A673 (cell line): ENCODE results near the gene FOXQ1. TPM values are rescaled to one million over a fixed set of nuclear protein-coding genes. Genes with fewer than 3 reads are reported as not detected.

ENCODE experiments used
- BruUV-seq: library from RNA; stranded (reverse); fragments of 400-500 nt; replicated peaks from 2 replicates; lab custom pipeline; 2021; lab: Mats Ljungman, UMichigan
- CTCF ChIA-PET: fragments of 300-600 bp; sonication (Branson Sonifier 250); formaldehyde crosslinking; loops from one replicate; lab custom pipeline; 2022; ENCODE audit warnings: antibody characterized with exemption; lab: Charles Lee
- POLR2A ChIA-PET: fragments of 300-600 bp; sonication (Branson Sonifier 250); formaldehyde crosslinking; loops from one replicate; lab custom pipeline; 2022; ENCODE audit warnings: antibody characterized with exemption; ENCODE audit not compliant: low non-redundant PET; lab: Charles Lee
- DNase-seq: peaks from one replicate; pipeline ENCODE4 v3.0.0-alpha.2; 2015; ENCODE audit warnings: low spot score
- H3K27ac ChIP-seq: fragments of 200-600 bp; sonication (generic); 2 replicates; pipeline ENCODE4 v1.5.1; 2016; ENCODE audit warnings: mixed run types, low read depth, mild to moderate bottlenecking, mixed read lengths, antibody characterized with exemption, low read length; ENCODE audit not compliant: poor library complexity, severe bottlenecking
- H3K27me3 ChIP-seq: fragments of 200-600 bp; sonication (generic); replicated peaks from 2 replicates; pipeline ENCODE4 v1.6.1; 2017; ENCODE audit warnings: mixed run types, low read depth, mild to moderate bottlenecking, mixed read lengths, antibody characterized with exemption, low read length; ENCODE audit not compliant: insufficient read depth, poor library complexity
- H3K36me3 ChIP-seq: fragments of 200-600 bp; sonication (generic); 2 replicates; pipeline ENCODE4 v1.6.1; 2016; ENCODE audit warnings: mixed run types, mild to moderate bottlenecking, mixed read lengths, antibody characterized with exemption, low read length; ENCODE audit not compliant: insufficient read depth, poor library complexity, severe bottlenecking
- H3K4me1 ChIP-seq: fragments of 200-600 bp; sonication (generic); 2 replicates; pipeline ENCODE4 v1.6.1; 2017; ENCODE audit warnings: mixed run types, mild to moderate bottlenecking, mixed read lengths, antibody characterized with exemption, low read length; ENCODE audit not compliant: insufficient read depth, poor library complexity, severe bottlenecking
- H3K4me3 ChIP-seq: fragments of 200-600 bp; sonication (generic); 2 replicates; pipeline ENCODE4 v1.5.1; 2016; ENCODE audit warnings: low read depth, mixed run types, mild to moderate bottlenecking, mixed read lengths, low read length; ENCODE audit not compliant: poor library complexity, severe bottlenecking
- H3K9me3 ChIP-seq: fragments of 200-600 bp; sonication (generic); 2 replicates; pipeline ENCODE4 v1.6.1; 2016; ENCODE audit warnings: mixed run types, low read depth, mild to moderate bottlenecking, mixed read lengths, antibody characterized with exemption, low read length; ENCODE audit not compliant: poor library complexity, severe bottlenecking
- EZH2 ChIP-seq: fragments of 200-600 bp; sonication (generic); IDR thresholded peaks from 2 replicates; pipeline ENCODE4 v1.6.1; 2017; ENCODE audit warnings: borderline replicate concordance, low read depth, mild to moderate bottlenecking, mixed read lengths, antibody characterized with exemption, low read length; ENCODE audit not compliant: poor library complexity, severe bottlenecking
- intact Hi-C: fragments of 100-400 bp; cut with micrococcal nuclease; formaldehyde crosslinking; loops from one replicate; pipeline ENCODE4 v1.10.0; 2022; ENCODE audit not compliant: unreplicated experiment
- total RNA-seq: library from RNA; stranded (reverse); gene quantifications from 2 replicates; pipeline ENCODE4 v1.2.3, GENCODE V29; 2021
- TF ChIP-seq, protein P1 (sequence below): fragments of 300-800, 200-600 bp; sonication (generic); conservative IDR thresholded peaks from 2 replicates; pipeline ENCODE4 v1.5.1; 2017; ENCODE audit warnings: low read depth, mild to moderate bottlenecking, antibody characterized with exemption, low read length, moderate library complexity, mixed read lengths

FOXQ1 gene
- total RNA-seq, 1 experiment from 2014 or later: not detected

DNA sequence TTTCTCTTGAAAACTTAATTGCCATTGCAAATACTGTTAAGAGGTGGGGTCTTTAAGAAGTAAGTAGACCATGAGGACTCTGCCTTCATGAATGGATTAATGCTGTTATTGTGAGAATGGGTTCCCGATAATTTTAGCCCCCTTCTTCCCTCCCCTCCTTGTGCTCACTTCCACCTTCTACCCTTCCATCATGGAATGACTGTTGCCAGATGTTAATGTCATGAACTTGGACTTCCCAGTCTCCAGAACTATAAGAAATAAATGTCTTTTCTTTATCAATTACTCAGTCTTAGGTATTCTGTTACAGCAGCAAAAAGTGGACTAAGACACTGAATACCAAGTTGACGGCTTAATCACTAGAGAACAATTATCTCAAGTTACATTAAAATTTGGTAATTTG lies 5.8 kb upstream of the FOXQ1 start:
- peaks cover 65% of the 10 kb centered on the region for H3K27me3 ChIP-seq
- no TSS peak for BruUV-seq

DNA sequence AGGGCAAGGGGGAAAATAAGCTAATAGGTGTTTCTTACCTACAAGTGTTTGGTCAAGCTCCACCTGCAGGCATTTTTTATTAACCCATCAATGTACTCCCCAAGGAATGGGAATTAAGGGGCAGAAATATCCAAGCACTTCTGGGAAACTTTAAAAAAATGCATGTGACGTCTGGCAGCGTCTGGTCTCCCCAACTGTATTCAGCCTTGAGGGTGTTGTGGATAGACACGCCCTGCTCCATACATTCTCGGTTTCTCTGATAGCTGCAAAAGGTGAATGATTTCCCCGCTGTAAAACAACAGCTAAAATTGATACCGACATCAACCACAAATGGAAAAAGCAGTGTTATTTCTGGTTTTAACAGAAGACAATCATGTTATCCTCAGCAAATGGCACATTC lies 2.5 kb upstream of the FOXQ1 start:
- CTCF ChIA-PET: no interaction called here
- no peak for DNase-seq
- Histone ChIP-seq H3K36me3 (no peaks in the 10 kb centered on the region), H3K27ac (no peak overlapping the region), H3K4me1 (peaks cover 9% of the 10 kb centered on the region), H3K4me3 (no peak overlapping the region), H3K27me3 (peaks cover 89% of the 10 kb centered on the region), H3K9me3 (no peaks in the 10 kb centered on the region)
- intact Hi-C loops: loop anchor here (10.0 kb wide), 1 partner anchor 275 kb away; no protein-coding TSS in a partner anchor
- TF ChIP-seq, protein P1, sequence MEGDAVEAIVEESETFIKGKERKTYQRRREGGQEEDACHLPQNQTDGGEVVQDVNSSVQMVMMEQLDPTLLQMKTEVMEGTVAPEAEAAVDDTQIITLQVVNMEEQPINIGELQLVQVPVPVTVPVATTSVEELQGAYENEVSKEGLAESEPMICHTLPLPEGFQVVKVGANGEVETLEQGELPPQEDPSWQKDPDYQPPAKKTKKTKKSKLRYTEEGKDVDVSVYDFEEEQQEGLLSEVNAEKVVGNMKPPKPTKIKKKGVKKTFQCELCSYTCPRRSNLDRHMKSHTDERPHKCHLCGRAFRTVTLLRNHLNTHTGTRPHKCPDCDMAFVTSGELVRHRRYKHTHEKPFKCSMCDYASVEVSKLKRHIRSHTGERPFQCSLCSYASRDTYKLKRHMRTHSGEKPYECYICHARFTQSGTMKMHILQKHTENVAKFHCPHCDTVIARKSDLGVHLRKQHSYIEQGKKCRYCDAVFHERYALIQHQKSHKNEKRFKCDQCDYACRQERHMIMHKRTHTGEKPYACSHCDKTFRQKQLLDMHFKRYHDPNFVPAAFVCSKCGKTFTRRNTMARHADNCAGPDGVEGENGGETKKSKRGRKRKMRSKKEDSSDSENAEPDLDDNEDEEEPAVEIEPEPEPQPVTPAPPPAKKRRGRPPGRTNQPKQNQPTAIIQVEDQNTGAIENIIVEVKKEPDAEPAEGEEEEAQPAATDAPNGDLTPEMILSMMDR: no peak
- TF ChIP-seq EZH2: no peak
- POLR2A ChIA-PET: no interaction called here
- no TSS peak for BruUV-seq

More for the DNA sequence above, 5.8 kb upstream of the FOXQ1 start:
- no peak for TF ChIP-seq EZH2
- no peaks in the 10 kb centered on the region for H3K4me1 ChIP-seq
- intact Hi-C loops: loop anchor here (10.0 kb wide), 1 partner anchor 271 kb away; no protein-coding TSS in a partner anchor
- H3K9me3 ChIP-seq: no peaks in the 10 kb centered on the region
- H3K27ac ChIP-seq: no peak overlapping the region
- no peak overlapping the region for H3K4me3 ChIP-seq
- ChIA-PET POLR2A (no interaction called here), CTCF (no interaction called here)
- no peaks in the 10 kb centered on the region for H3K36me3 ChIP-seq
- DNase-seq: no peak

DNA sequence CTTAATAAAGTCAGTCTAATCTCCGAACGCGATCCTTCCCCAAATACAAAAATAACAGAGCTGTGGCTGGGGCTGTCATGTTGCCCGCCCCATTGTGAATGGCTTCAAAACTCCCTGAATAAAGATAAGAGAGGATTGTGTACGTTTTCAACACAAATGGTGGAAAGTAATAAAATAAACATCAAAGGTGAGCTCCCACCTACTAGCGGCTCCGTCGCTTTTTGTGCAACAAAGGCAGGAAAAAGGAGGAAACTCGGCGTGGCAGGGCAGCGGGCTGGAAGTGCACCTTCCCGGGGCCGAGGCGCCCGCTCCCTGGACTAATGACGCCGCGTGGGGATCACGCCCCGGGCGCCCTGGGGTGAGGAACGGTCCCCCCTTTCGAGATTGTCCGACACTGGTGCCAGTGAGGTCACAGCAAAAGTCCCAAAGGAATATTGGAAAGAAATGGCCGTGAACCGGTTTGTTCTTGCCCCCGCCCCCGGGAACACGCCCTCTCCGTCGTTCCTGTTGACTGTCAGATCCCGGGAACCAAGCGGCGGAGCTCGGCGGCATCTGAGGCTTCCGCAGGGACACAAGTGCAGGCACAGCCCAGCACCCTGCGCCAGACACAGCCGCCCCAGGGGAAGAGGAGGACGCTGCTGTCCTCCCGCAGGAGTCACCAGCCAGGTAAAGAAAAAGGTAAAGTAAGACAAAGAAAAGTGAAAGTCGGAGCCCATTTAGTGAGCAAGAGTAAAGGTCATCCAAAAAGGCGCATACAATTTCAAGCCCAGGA lies 1.1 kb upstream of the FOXQ1 start:
- no peak for DNase-seq
- CTCF ChIA-PET: no interaction called here
- peak; percentile 88 for TF ChIP-seq EZH2
- TF ChIP-seq, protein P1: no peak
- Histone ChIP-seq H3K4me1 (peaks cover 9% of the 10 kb centered on the region), H3K36me3 (no peaks in the 10 kb centered on the region), H3K27ac (no peak overlapping the region), H3K4me3 (peak overlapping the region; percentile 25), H3K9me3 (no peaks in the 10 kb centered on the region), H3K27me3 (peaks cover 96% of the 10 kb centered on the region)
- intact Hi-C loops: no loop called here
- no TSS peak for BruUV-seq
- POLR2A ChIA-PET: no interaction called here
